OCI-LY1 (cell line): Measurements from ENCODE around the gene BSG.

Source experiments
- H2AFZ ChIP-seq: fragments of 200-600 bp; sonication (generic), shearing (Covaris generic); 2 replicates; pipeline ENCODE4 v1.6.0; 2014; ENCODE audit warnings: antibody characterized with exemption, mild to moderate bottlenecking, low read length
- H3F3A ChIP-seq: fragments of 200-600 bp; sonication (generic), shearing (Covaris generic); 2 replicates; pipeline ENCODE4 v1.6.0; 2014; ENCODE audit warnings: mild to moderate bottlenecking, antibody characterized with exemption, low read length, moderate library complexity; ENCODE audit not compliant: insufficient read depth
- H3K27ac ChIP-seq: fragments of 200-600 bp; sonication (generic); 2 replicates; pipeline ENCODE4 v1.5.1; 2014; ENCODE audit warnings: low read length, mixed run types, mild to moderate bottlenecking, low read depth; ENCODE audit not compliant: poor library complexity, severe bottlenecking
- H3K27me3 ChIP-seq: fragments of 200-600 bp; sonication (generic); 2 replicates; pipeline ENCODE4 v1.6.0; 2014; ENCODE audit warnings: antibody characterized with exemption, mild to moderate bottlenecking, low read length, moderate library complexity; ENCODE audit not compliant: insufficient read depth
- H3K36me3 ChIP-seq: fragments of 200-600 bp; sonication (generic); 2 replicates; pipeline ENCODE4 v1.6.1; 2014; ENCODE audit warnings: mild to moderate bottlenecking, antibody characterized with exemption, low read length, moderate library complexity, mixed read lengths; ENCODE audit not compliant: insufficient read depth
- H3K4me1 ChIP-seq: fragments of 200-600 bp; sonication (generic); 2 replicates; pipeline ENCODE4 v1.5.1; 2014; ENCODE audit warnings: mild to moderate bottlenecking, low read length, moderate library complexity; ENCODE audit not compliant: insufficient read depth, severe bottlenecking
- H3K4me2 ChIP-seq: fragments of 200-600 bp; sonication (generic), shearing (Covaris generic); 2 replicates; pipeline ENCODE4 v1.6.1; 2014; ENCODE audit warnings: low read length
- H3K4me3 ChIP-seq: fragments of 200-600 bp; sonication (generic); 2 replicates; pipeline ENCODE4 v1.5.1; 2014; ENCODE audit warnings: low read length, low read depth, mild to moderate bottlenecking, mixed read lengths; ENCODE audit not compliant: poor library complexity, severe bottlenecking
- H3K79me2 ChIP-seq: fragments of 200-600 bp; shearing (Covaris generic); 2 replicates; pipeline ENCODE4 v1.6.1; 2016; ENCODE audit warnings: mixed run types, low read length, mixed read lengths; ENCODE audit not compliant: insufficient read depth
- H3K9ac ChIP-seq: fragments of 200-600 bp; sonication (generic), shearing (Covaris generic); 2 replicates; pipeline ENCODE4 v1.6.1; 2014; ENCODE audit warnings: mild to moderate bottlenecking, low read length, mixed read lengths
- H3K9me2 ChIP-seq: fragments of 200-600 bp; sonication (generic), shearing (Covaris generic); 2 replicates; pipeline ENCODE4 v1.6.1; 2014; ENCODE audit warnings: low read depth, mild to moderate bottlenecking, low read length, mixed read lengths
- H3K9me3 ChIP-seq: fragments of 200-600 bp; shearing (Covaris generic); 2 replicates; pipeline ENCODE4 v1.6.1; 2014; ENCODE audit warnings: low read length, mixed read lengths
- H4K20me1 ChIP-seq: fragments of 200-600 bp; sonication (generic), shearing (Covaris generic); 2 replicates; pipeline ENCODE4 v1.6.0; 2016; ENCODE audit warnings: mild to moderate bottlenecking, low read length; ENCODE audit not compliant: insufficient read depth
- EZH2 ChIP-seq: fragments of 200-600 bp; sonication (generic), shearing (Covaris generic); IDR thresholded peaks from 2 replicates; pipeline ENCODE4 v1.8.0; 2017; ENCODE audit warnings: borderline replicate concordance, mixed run types, mild to moderate bottlenecking, antibody characterized with exemption, low read length, moderate library complexity, mixed read lengths
- TF ChIP-seq, protein P1 (sequence below): fragments of 200-600 bp; sonication (generic), shearing (Covaris generic); IDR thresholded peaks from 2 replicates; pipeline ENCODE4 v1.5.1; 2017; ENCODE audit warnings: mild to moderate bottlenecking, antibody characterized with exemption, low read length, moderate library complexity, mixed read lengths

Gene BSG

GRCh38 chr19:572140-572742 is at the start of gene BSG:
TSS of gene BSG (plus strand) at chr19:572596. CDS start at chr19:572635, 39 bp downstream.
- no peaks in the 10 kb centered on the region; the same call in 1 of the 2 replicates for H3K36me3 ChIP-seq
- no peaks in the 10 kb centered on the region for H3K9me3 ChIP-seq
- peak within 1 kb of the TSS; percentile 94 for H3K4me3 ChIP-seq
- H4K20me1 ChIP-seq = no peaks in the 10 kb centered on the region
- no peaks in the 10 kb centered on the region for H3K9me2 ChIP-seq
- no peak for TF ChIP-seq EZH2
- TF ChIP-seq, protein P1, sequence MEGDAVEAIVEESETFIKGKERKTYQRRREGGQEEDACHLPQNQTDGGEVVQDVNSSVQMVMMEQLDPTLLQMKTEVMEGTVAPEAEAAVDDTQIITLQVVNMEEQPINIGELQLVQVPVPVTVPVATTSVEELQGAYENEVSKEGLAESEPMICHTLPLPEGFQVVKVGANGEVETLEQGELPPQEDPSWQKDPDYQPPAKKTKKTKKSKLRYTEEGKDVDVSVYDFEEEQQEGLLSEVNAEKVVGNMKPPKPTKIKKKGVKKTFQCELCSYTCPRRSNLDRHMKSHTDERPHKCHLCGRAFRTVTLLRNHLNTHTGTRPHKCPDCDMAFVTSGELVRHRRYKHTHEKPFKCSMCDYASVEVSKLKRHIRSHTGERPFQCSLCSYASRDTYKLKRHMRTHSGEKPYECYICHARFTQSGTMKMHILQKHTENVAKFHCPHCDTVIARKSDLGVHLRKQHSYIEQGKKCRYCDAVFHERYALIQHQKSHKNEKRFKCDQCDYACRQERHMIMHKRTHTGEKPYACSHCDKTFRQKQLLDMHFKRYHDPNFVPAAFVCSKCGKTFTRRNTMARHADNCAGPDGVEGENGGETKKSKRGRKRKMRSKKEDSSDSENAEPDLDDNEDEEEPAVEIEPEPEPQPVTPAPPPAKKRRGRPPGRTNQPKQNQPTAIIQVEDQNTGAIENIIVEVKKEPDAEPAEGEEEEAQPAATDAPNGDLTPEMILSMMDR = no peak
- H3F3A ChIP-seq = peaks cover 7% of the 10 kb centered on the region; the same call in 1 of the 2 replicates
- H2AFZ ChIP-seq = no peak within 1 kb of the TSS
- H3K9ac ChIP-seq = peak within 1 kb of the TSS; percentile 96
- peaks cover 32% of the 10 kb centered on the region for H3K4me1 ChIP-seq
- no peaks in the 10 kb centered on the region for H3K27me3 ChIP-seq
- peak within 1 kb of the TSS; percentile 94 for H3K4me2 ChIP-seq
- peak within 1 kb of the TSS; percentile 100 for H3K27ac ChIP-seq
- peaks cover 39% of the 10 kb centered on the region for H3K79me2 ChIP-seq

- Histone ChIP-seq H3K4me2 (peak overlapping the region; percentile 32; the same call in 1 of the 2 replicates), H2AFZ (no peak overlapping the region), H3F3A (no peaks in the 10 kb centered on the region), H3K9ac (no peak overlapping the region), H3K79me2 (no peaks in the 10 kb centered on the region), H3K9me3 (no peaks in the 10 kb centered on the region), H3K36me3 (no peaks in the 10 kb centered on the region), H4K20me1 (no peaks in the 10 kb centered on the region), H3K4me1 (peaks cover 6% of the 10 kb centered on the region), H3K27ac (no peak overlapping the region), H3K4me3 (peak overlapping the region; percentile 31), H3K9me2 (no peaks in the 10 kb centered on the region), H3K27me3 (no peaks in the 10 kb centered on the region)
- TF ChIP-seq EZH2 = no peak
- TF ChIP-seq, protein P1 = no peak
Observed at GRCh38 chr19:522726-523125, 49.7 kb upstream of the BSG start.

GRCh38 chr19:524062-524674 is 48.2 kb upstream of the BSG start:
- Histone ChIP-seq H3F3A (no peaks in the 10 kb centered on the region), H3K27me3 (no peaks in the 10 kb centered on the region), H3K9ac (no peak overlapping the region), H3K9me3 (no peaks in the 10 kb centered on the region), H4K20me1 (no peaks in the 10 kb centered on the region), H3K79me2 (no peaks in the 10 kb centered on the region), H3K4me2 (no peak overlapping the region; the same call in 1 of the 2 replicates), H3K27ac (no peak overlapping the region), H3K4me3 (no peak overlapping the region), H2AFZ (no peak overlapping the region), H3K4me1 (peaks cover 6% of the 10 kb centered on the region), H3K36me3 (no peaks in the 10 kb centered on the region), H3K9me2 (no peaks in the 10 kb centered on the region)
- TF ChIP-seq EZH2 = no peak
- TF ChIP-seq, protein P1 = no peak
